ENCODE results near the gene ZNF81. TPM values are rescaled to one million over a fixed set of nuclear protein-coding genes. Genes with fewer than 3 reads are reported as not detected.
A peak's percentile ranks its signal among the peaks of the same experiment; 100 is the strongest.

The ZNF81 gene
- total and polyA plus RNA-seq, 2 of the 4 experiments (the other 2 are of a cell fraction), result 2.1 to 4.5 TPM

GRCh38 chrX:47831788-47832187 lies 4.9 kb upstream of the ZNF81 start:
- no peak overlapping the region for H3K4me3 ChIP-seq (ENCODE audit: insufficient read depth, low read depth, low read length)
- H2BK15ac ChIP-seq (ENCODE audit: low read depth, low read length), result no peak overlapping the region
- no peaks in the 10 kb centered on the region for H3K9me3 ChIP-seq (ENCODE audit: control insufficient read depth, insufficient read depth, low read length)
- H3K27ac ChIP-seq (ENCODE audit: insufficient read depth, low read length), result no peak overlapping the region
- in situ Hi-C loops (cut with MboI; ENCODE audit: low sequenced_read_pairs) (loop anchor here (10.0 kb wide), 1 partner anchor 193 kb away; no protein-coding TSS in a partner anchor), intact Hi-C loops (cut with micrococcal nuclease) (loop anchor here (1.0 kb wide), 1 partner anchor 195 kb away; no protein-coding TSS in a partner anchor), dilution Hi-C loops (cut with HindIII; ENCODE audit: low sequenced_read_pairs, unreplicated experiment) (no loop called here)
- ATAC-seq (ENCODE audit: low read depth) (no peak), DNase-seq (peak; percentile 18)
- no peak overlapping the region for H2AK9ac ChIP-seq (replicated peaks; ENCODE audit: low read depth, low read length, poor library complexity)
- H4K91ac ChIP-seq (ENCODE audit: insufficient read depth, low read depth, low read length), result no peak overlapping the region
- H3K23ac ChIP-seq (ENCODE audit: low read depth, low read length), result no peak overlapping the region
- no peak overlapping the region for H3K4ac ChIP-seq (ENCODE audit: low read depth, low read length)
- WGBS, 2 experiments (ENCODE audit: extremely low coverage in 2 of 2, insufficient read length in 1 of 2), result no CpG with 5 or more reads among the region's 2 CpGs
- no TSS peak for BruUV-seq (replicated peaks)
- no peaks in the 10 kb centered on the region for H3K9me1 ChIP-seq (ENCODE audit: insufficient read depth, low read length)
- no peaks in the 10 kb centered on the region for H3K79me1 ChIP-seq (ENCODE audit: low read depth in 1 of 2, low read length in 2 of 2)
- H3K56ac ChIP-seq (ENCODE audit: extremely low read depth, insufficient read depth, low read length), result no peak overlapping the region
- no peaks in the 10 kb centered on the region for H3K36me3 ChIP-seq (ENCODE audit: control insufficient read depth, insufficient read depth, low read length)
- ChIA-PET CTCF (no interaction called here), POLR2A (ENCODE audit: unreplicated experiment) (no interaction called here)
- no peak overlapping the region for H2BK20ac ChIP-seq (ENCODE audit: low read depth, low read length)
- no peak overlapping the region for H3K4me2 ChIP-seq (ENCODE audit: low read depth, low read length)
- H2AK5ac ChIP-seq (ENCODE audit: low read depth, low read length), result no peak overlapping the region
- no peak overlapping the region for H4K5ac ChIP-seq (ENCODE audit: low read depth, low read length)
- no peaks in the 10 kb centered on the region for H4K20me1 ChIP-seq (ENCODE audit: insufficient read depth, low read length)
- no peak overlapping the region for H2BK5ac ChIP-seq (ENCODE audit: low read depth, low read length, poor library complexity, severe bottlenecking)
- peak; percentile 47 for TF ChIP-seq RAD21 (IDR thresholded peaks at IDR 0.05; ENCODE audit: low read length)
- peak; percentile 40; the same call in 1 of the 2 replicates for TF ChIP-seq SMC3 (IDR thresholded peaks at IDR 0.05; ENCODE audit: low read depth, low read length)
- TF ChIP-seq USF2 (IDR thresholded peaks at IDR 0.05; ENCODE audit: low read depth, low read length), result no peak
- TF ChIP-seq CTCF (conservative IDR thresholded peaks at IDR 0.05; ENCODE audit: low read depth, low read length), result peak; percentile 45
- no peak for TF ChIP-seq POLR2A (IDR thresholded peaks at IDR 0.05; ENCODE audit: low read depth, low read length)
- TF ChIP-seq FOS (IDR thresholded peaks at IDR 0.05; ENCODE audit: low read depth, low read length), result no peak
- no peak for TF ChIP-seq MAZ (IDR thresholded peaks at IDR 0.05; ENCODE audit: borderline replicate concordance, low read depth, low read length)
- H2AFZ ChIP-seq (replicated peaks; ENCODE audit: low read length, poor library complexity), result no peak overlapping the region
- no peaks in the 10 kb centered on the region for H3K4me1 ChIP-seq (ENCODE audit: control insufficient read depth, insufficient read depth, low read length)
- no peak overlapping the region for H3K14ac ChIP-seq (replicated peaks; ENCODE audit: low read depth, low read length)
- no peaks in the 10 kb centered on the region for H3K27me3 ChIP-seq (ENCODE audit: control insufficient read depth, insufficient read depth, low read length)
- no peak overlapping the region for H2BK120ac ChIP-seq (ENCODE audit: low read depth, low read length)
- H3K9ac ChIP-seq (ENCODE audit: low read depth, low read length), result no peak overlapping the region
- H4K8ac ChIP-seq (ENCODE audit: low read depth in 2 of 2, low read length in 2 of 2), result no peak overlapping the region
- H3K18ac ChIP-seq (ENCODE audit: low read depth, low read length), result no peak overlapping the region
